NCI-H146 treated with DMSO at 0.1 percent for 48 hours (cell line): ENCODE results near the gene KPNB1.
A peak's percentile ranks its signal among the peaks of the same experiment; 100 is the strongest.

ENCODE experiments used
- DNase-seq: peaks from one replicate; lab custom pipeline; 2025; ENCODE audit not compliant: unreplicated experiment; lab: John Stamatoyannopoulos, UW

Gene KPNB1

GRCh38 chr17:47649153-47649971, at the start of gene KPNB1:
Gene KPNB1 (plus strand): TSS chr17:47649919. CDS start chr17:47650245, 326 bp downstream.
- DNase-seq, result peak; percentile 96

- no peak for DNase-seq
Measured at GRCh38 chr17:47603830-47604597, 45.7 kb upstream of the KPNB1 start.

GRCh38 chr17:47604598-47604927, 45.2 kb upstream of the KPNB1 start:
- peak; percentile 84 for DNase-seq

GRCh38 chr17:47605011-47605410, 44.7 kb upstream of the KPNB1 start:
- no peak for DNase-seq

GRCh38 chr17:47607481-47607880, 42.2 kb upstream of the KPNB1 start:
- no peak for DNase-seq

GRCh38 chr17:47611372-47612350, 38.1 kb upstream of the KPNB1 start:
- DNase-seq, result no peak

GRCh38 chr17:47615766-47616424, 33.8 kb upstream of the KPNB1 start:
- peak; percentile 11 for DNase-seq

- no peak for DNase-seq
Measured at GRCh38 chr17:47618410-47618809, 31.3 kb upstream of the KPNB1 start.

- DNase-seq, result peak; percentile 99
Measured at GRCh38 chr17:47620503-47621245, 29.0 kb upstream of the KPNB1 start.

- DNase-seq, result no peak
Measured at GRCh38 chr17:47621293-47622179, 28.2 kb upstream of the KPNB1 start.

- no peak for DNase-seq
Measured at GRCh38 chr17:47622180-47622549, 27.6 kb upstream of the KPNB1 start.

GRCh38 chr17:47624727-47625068, 25.0 kb upstream of the KPNB1 start:
- peak; percentile 47 for DNase-seq

- DNase-seq, result no peak
Measured at GRCh38 chr17:47628014-47628566, 21.6 kb upstream of the KPNB1 start.

- no peak for DNase-seq
Measured at GRCh38 chr17:47629826-47630225, 19.9 kb upstream of the KPNB1 start.

- DNase-seq, result no peak
Measured at GRCh38 chr17:47630614-47631013, 19.1 kb upstream of the KPNB1 start.

- no peak for DNase-seq
Measured at GRCh38 chr17:47632991-47633390, 16.7 kb upstream of the KPNB1 start.

- no peak for DNase-seq
Measured at GRCh38 chr17:47633996-47634395, 15.7 kb upstream of the KPNB1 start.

- DNase-seq, result no peak
Measured at GRCh38 chr17:47634870-47635269, 14.8 kb upstream of the KPNB1 start.

- DNase-seq, result no peak
Measured at GRCh38 chr17:47635734-47636133, 14.0 kb upstream of the KPNB1 start.
